HK-2 (cell line): Measurements from ENCODE around the gene CELSR1.
"Not testable (repeated sequence)": the region's sequence is repeated elsewhere in the genome, so short reads cannot be mapped to it uniquely, and the experiment has no call there.

Experiments
- DNase-seq: peaks from one replicate; pipeline ENCODE4 v3.0.0-alpha.2; 2018; ENCODE audit not compliant: unreplicated experiment

CELSR1 gene

DNA sequence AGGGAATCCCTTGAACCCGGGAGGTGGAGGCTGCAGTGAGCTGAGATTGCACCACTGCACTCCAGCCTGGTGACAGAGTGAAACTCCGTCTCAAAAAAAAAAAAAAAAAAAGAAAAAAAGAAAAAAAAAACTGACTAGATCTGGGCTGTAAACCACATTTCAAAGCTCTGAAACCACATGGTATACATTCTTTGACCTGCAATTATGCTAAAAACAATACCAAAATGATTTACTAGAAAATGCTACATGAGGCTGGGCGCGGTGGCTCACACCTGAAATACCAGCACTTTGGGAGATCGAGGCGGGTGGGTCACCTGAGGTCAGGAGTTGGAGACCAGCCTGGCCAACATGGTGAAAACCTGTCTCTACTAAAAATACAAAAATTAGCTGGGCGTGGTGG lies 133.5 kb downstream of the CELSR1 start:
- not testable (repeated sequence) for DNase-seq

DNA sequence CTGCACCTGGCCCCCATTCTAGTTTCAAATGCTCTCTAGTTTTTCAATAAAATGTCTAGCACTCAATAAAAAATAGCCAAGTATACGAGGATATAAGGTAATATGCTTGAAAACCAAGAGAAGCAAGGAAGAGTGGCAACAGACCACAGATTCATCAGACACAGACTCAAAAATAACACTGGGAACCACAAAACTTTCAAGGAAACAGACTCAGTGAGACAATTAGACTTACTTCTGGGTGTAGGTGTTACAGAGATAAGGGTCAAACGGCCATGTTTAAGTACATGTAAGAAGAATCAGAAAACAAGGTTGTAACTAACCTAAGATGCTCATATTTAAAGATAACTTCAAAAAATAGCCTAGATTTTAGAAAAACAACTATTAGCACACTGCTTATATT lies 134.9 kb downstream of the CELSR1 start:
- no peak for DNase-seq

GRCh38 chr22:46401370-46401769 lies 136.1 kb downstream of the CELSR1 start:
- no peak for DNase-seq

GRCh38 chr22:46399251-46400024 lies 138.0 kb downstream of the CELSR1 start:
- no peak for DNase-seq

DNA sequence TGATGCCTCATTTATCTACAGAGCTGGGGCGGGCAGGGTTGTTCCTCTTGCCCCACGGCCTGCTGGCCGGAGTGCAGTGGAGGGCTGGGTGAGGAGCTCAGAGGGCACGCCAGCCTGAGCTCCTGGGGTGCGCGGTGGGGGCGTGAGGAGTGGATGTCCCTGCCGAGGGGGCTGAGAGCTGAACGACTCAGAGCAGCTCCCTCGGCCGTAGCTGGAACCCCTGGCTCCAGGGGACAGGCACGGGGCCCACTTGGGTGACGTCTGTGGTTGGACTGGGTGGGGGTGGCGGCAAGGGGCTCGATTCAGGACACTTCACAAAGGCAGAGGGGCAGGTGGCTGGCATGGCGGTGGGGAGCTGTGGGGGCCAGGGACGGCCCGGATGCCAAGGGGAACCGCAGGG lies 139.5 kb downstream of the CELSR1 start:
- no peak for DNase-seq

GRCh38 chr22:46397514-46397913 lies 139.9 kb downstream of the CELSR1 start:
- no peak for DNase-seq

GRCh38 chr22:46397049-46397448 lies 140.4 kb downstream of the CELSR1 start:
- not testable (repeated sequence) for DNase-seq

DNA sequence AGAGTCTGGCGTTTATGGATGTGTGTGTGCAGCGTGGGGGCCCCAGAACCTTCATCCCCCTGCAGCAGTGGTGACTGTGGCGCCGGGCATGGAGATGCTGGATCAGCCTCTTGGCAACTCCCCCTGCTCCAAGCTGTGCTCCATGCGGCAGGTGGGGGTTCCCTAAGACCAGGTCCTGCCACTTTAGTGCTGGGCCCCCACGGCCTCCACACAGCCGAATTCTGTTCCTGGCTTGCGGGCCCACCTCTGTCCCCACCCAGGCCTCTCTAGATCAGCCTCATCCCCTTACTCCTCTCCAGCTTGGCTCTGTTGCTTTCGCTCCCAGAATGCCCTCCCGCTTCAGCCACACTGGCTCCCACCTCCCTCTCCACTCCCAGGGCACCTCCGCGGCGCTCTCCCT lies 142.3 kb downstream of the CELSR1 start:
- no peak for DNase-seq

GRCh38 chr22:46394622-46395021 lies 142.8 kb downstream of the CELSR1 start:
- DNase-seq: no peak

- DNase-seq: no peak
These were observed 143.5 kb downstream of the CELSR1 start for GRCh38 chr22:46393873-46394272.

- no peak for DNase-seq
These were observed 145.1 kb downstream of the CELSR1 start for GRCh38 chr22:46392137-46392844.

DNA sequence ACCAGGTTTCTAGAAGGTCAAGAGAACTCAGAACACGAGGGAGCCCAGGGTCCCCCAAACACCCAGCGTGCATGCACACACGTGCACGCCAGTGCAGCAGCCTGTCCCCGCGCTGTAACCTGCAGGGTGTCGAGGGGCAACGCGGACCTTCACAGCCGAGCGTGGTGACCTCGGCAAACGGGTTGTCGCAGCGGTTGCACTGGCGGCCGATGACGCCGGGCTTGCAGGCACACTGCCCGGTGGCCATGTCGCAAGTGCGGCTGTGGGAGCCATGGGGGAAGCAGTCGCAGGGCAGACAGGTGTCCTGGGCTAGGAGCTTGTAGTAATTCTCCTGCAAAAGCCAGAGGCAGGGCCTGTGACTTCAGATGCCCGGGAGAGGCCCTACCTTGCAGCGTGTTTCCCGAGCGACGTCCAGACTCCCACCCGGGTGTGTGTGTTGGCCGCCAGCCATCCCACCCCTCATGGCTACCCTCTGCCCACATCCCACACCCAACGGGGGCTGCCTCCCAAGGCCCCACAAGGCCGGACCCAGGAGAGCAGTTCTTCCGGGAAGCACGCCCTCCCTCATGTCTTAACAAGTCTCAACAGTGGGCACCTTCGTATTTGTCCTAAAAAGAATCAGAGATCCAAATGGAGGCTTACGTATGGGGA lies 145.8 kb downstream of the CELSR1 start:
- no peak for DNase-seq

GRCh38 chr22:46390652-46391301 lies 146.6 kb downstream of the CELSR1 start:
- DNase-seq: no peak

- no peak for DNase-seq
These were observed 147.2 kb downstream of the CELSR1 start for GRCh38 chr22:46390105-46390651.

DNA sequence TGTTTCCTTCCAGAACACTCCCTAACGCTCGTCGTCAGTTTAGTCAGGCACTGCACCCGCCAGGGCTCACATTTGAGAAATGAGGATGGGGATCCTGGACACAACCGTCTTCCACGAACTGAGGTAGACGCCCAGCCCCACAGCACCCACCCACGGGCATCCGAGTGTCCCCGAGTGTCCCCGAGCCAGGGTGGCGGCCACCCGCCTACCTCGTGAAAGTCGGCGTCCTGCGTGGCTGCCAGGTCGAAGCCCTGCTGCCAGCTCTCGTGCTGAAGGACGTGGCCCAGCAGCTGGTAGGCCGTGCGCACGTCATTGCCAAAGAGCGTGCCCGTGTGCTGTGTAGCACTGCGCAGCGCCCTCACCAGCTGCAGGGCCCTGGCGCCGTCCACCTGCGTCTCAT lies 148.3 kb downstream of the CELSR1 start:
- no peak for DNase-seq

DNA sequence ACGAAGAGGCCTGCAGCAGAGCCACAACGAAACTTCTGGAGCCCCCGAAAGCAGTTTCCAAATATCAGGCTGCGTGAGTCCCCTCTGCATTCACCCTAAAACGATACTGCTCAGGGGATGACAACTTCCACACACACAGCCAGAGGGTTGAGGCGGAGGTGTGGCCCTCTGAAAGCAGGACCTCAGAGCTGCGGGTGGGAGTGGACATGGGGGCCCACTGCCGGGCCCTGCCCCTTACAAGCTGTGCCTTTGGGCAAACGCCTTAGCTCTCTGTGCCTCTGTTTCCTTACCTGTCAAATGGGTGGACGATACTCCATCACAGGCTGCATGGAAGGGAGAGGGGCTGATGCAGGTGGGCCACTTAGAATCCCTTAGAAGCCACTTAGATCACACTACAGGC lies 148.8 kb downstream of the CELSR1 start:
- no peak for DNase-seq

- no peak for DNase-seq
These were observed 149.7 kb downstream of the CELSR1 start for GRCh38 chr22:46387748-46388147.

- no peak for DNase-seq
These were observed 151.1 kb downstream of the CELSR1 start for GRCh38 chr22:46386312-46386711.

GRCh38 chr22:46382524-46382923 lies 154.9 kb downstream of the CELSR1 start:
- no peak for DNase-seq

GRCh38 chr22:46381731-46382130 lies 155.7 kb downstream of the CELSR1 start:
- DNase-seq: no peak

GRCh38 chr22:46381142-46381541 lies 156.3 kb downstream of the CELSR1 start:
- peak; percentile 54 for DNase-seq

DNA sequence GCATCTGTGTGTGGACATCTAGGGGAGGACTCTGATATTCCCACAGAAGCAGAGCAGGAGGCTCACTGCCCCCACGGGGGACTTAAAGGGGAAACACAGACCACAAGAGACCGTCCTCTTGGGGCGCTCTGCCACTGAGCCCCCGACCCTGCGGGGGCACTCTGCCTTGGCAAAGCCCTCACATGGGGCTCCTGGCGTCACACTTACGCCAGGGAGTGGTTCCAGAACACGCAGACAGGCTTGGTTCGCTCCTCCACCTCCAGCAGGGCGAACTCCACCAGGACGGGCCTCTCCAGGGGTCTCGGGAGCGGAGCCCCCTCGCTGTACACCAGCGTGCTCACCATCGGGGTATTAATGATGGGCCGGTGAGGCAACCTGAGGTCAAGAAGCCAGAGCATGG lies 156.8 kb downstream of the CELSR1 start:
- DNase-seq: no peak
